Tibial nerve (tissue), 4 donors: ENCODE results near the gene MXRA5.

ENCODE experiments used
- CTCF ChIP-seq, 5 experiments: fragments of 200-600 bp in 3 of 5; fragments of 450-650 bp in 2 of 5; sonication (generic) in 3 of 5; IDR thresholded peaks; one replicate each; pipeline ENCODE4 v1.5.1; 2016 to 2019; ENCODE audit warnings: antibody characterized with exemption in 5 of 5, mild to moderate bottlenecking in 3 of 5, moderate library complexity in 2 of 5
- EP300 ChIP-seq, 2 donors: sonication (generic); formaldehyde crosslinking; IDR thresholded peaks; one replicate each; pipeline ENCODE4 v1.6.1; 2017; ENCODE audit warnings: antibody characterized with exemption in 2 of 2, mild to moderate bottlenecking in 1 of 2
- POLR2A ChIP-seq, 2 donors: fragments of 450-650 bp; IDR thresholded peaks; one replicate each; pipeline ENCODE4 v1.6.1; 2017; ENCODE audit warnings: antibody characterized with exemption in 2 of 2, mild to moderate bottlenecking in 2 of 2, moderate library complexity in 2 of 2

DNA sequence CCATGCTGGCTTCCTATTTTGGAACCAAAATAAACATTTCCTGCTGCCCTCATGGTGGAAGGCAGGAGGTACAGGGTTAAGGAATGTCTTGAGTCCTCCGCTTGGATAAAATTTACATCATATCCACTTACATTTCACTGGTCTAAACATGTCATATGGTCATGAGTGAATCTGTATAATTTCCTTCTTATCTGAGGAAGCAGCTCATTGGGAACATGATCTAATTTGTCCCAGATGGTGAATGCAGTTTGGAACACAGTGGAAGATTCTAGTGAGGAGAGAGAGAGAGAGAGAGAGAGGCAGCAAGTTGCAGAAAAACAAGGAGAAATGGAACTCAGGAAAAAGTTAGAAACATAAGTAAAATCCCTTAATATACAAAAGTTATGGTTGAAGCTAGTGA lies 46.8 kb downstream of the MXRA5 start:
- no peak for TF ChIP-seq CTCF (IDR thresholded peaks at IDR 0.05)
- TF ChIP-seq POLR2A (IDR thresholded peaks at IDR 0.05) = no peak
- no peak for TF ChIP-seq EP300 (IDR thresholded peaks at IDR 0.05)
